Nephron progenitor cell (in vitro differentiated cells): Measurements from ENCODE around the gene TMEM128.
"Not testable (repeated sequence)": the region's sequence is repeated elsewhere in the genome, so short reads cannot be mapped to it uniquely, and the experiment has no call there.

Source experiments
- DNase-seq: peaks from one replicate; pipeline ENCODE4 v3.0.0; 2021
- H3K27ac Mint-ChIP-seq: 2 replicates; pipeline ENCODE4 v1.8.0; 2021; ENCODE audit warnings: mild to moderate bottlenecking, moderate library complexity, mixed read lengths
- H3K27me3 Mint-ChIP-seq: 2 replicates; pipeline ENCODE4 v1.8.0; 2021; ENCODE audit warnings: mild to moderate bottlenecking, low read depth, mixed read lengths; ENCODE audit not compliant: poor library complexity
- H3K36me3 Mint-ChIP-seq: 2 replicates; pipeline ENCODE4 v1.8.0; 2021; ENCODE audit warnings: low read depth, mixed read lengths
- H3K4me1 Mint-ChIP-seq: 2 replicates; pipeline ENCODE4 v1.8.0; 2021; ENCODE audit warnings: mixed read lengths
- H3K4me3 Mint-ChIP-seq: 2 replicates; pipeline ENCODE4 v1.8.0; 2021; ENCODE audit warnings: mild to moderate bottlenecking, moderate library complexity, mixed read lengths
- H3K9me3 Mint-ChIP-seq: 2 replicates; pipeline ENCODE4 v1.8.0; 2021; ENCODE audit warnings: mild to moderate bottlenecking, moderate library complexity, mixed read lengths
- CTCF ChIP-seq: fragments of 200-600 bp; sonication (generic); IDR thresholded peaks from 2 replicates; pipeline ENCODE4 v1.5.0; 2021; ENCODE audit warnings: antibody characterized with exemption

The TMEM128 gene

GRCh38 chr4:4200624-4201023, 47.4 kb downstream of the TMEM128 start:
- no peak overlapping the region for H3K27ac Mint-ChIP-seq
- no peaks in the 10 kb centered on the region for H3K9me3 Mint-ChIP-seq
- H3K4me3 Mint-ChIP-seq, result no peak overlapping the region
- no peak for TF ChIP-seq CTCF
- H3K4me1 Mint-ChIP-seq, result no peaks in the 10 kb centered on the region
- no peaks in the 10 kb centered on the region for H3K36me3 Mint-ChIP-seq
- peaks cover 14% of the 10 kb centered on the region for H3K27me3 Mint-ChIP-seq
- no peak for DNase-seq

DNA sequence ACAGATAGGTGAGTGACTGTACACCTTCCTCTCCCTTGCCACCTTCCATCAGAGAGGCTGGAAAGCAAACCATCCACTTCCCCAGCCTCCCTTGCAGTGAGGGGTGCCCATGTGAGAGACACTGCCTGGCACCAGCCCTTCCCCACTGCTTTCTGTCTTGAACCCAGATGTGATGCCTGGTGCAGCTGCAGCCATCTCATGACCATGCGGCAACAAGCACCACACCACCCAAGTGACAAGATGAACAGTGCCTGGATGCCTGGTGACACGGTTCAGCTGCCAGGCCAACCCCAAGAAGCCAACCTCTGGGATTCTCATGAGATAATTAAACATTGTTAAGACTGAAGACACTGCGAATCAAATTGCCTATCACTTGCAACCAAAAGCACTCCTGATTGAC, 52.7 kb downstream of the TMEM128 start:
- TF ChIP-seq CTCF, result no peak
- Mint-ChIP-seq H3K4me1 (no peaks in the 10 kb centered on the region), H3K9me3 (no peaks in the 10 kb centered on the region)

DNA sequence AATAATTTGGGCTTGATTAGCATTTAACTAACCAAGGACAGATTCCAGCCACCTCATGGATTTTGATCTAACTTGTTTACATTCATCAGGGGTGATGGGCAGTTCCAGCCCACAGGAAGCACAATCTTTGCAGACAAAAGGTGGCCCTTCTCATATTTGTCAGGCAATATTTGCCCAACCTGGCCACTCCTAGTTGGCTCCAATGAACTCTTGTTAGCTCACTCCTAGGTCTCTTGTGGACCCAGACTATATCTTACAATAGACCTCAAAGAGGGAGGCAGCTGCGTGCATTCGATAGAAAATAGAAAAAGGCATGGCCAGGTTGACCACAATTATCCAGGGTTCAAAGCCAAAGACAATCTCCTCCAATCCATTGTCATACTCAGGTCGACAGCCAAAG, 59.5 kb downstream of the TMEM128 start:
- H3K9me3 Mint-ChIP-seq, DNase-seq, H3K27ac Mint-ChIP-seq, H3K4me1 Mint-ChIP-seq, H3K36me3 Mint-ChIP-seq, H3K4me3 Mint-ChIP-seq: not testable (repeated sequence)
- H3K27me3 Mint-ChIP-seq, result peaks cover 43% of the 10 kb centered on the region

More for the DNA sequence above, 52.7 kb downstream of the TMEM128 start:
- H3K36me3 Mint-ChIP-seq, result no peaks in the 10 kb centered on the region
- H3K4me3 Mint-ChIP-seq, result no peak overlapping the region
- H3K27ac Mint-ChIP-seq, result no peak overlapping the region
- peaks cover 29% of the 10 kb centered on the region for H3K27me3 Mint-ChIP-seq
- DNase-seq, result no peak
